ENCODE measurements around the gene FBRSL1. TPM values are rescaled to one million over a fixed set of nuclear protein-coding genes. Genes with fewer than 3 reads are reported as not detected.
A peak's percentile ranks its signal among the peaks of the same experiment; 100 is the strongest.

The FBRSL1 gene
- total RNA-seq, 1 donor from 2014 or later: 211 TPM

GRCh38 chr12:132447731-132448462 lies 42.1 kb upstream of the FBRSL1 start:
- no peak overlapping the region for H3K4me3 Mint-ChIP-seq (ENCODE audit: unreplicated experiment)
- DNase-seq: no peak
- H3K36me3 Mint-ChIP-seq (ENCODE audit: unreplicated experiment): peaks cover 12% of the 10 kb centered on the region
- H3K27me3 Mint-ChIP-seq (ENCODE audit: unreplicated experiment): peaks cover 19% of the 10 kb centered on the region
- TF ChIP-seq CTCF (IDR thresholded peaks at IDR 0.05; ENCODE audit: partially characterized antibody, unreplicated experiment): no peak
- no peak overlapping the region for H3K27ac Mint-ChIP-seq (ENCODE audit: unreplicated experiment)
- peaks cover 25% of the 10 kb centered on the region for H3K9me3 Mint-ChIP-seq (ENCODE audit: unreplicated experiment)
- peaks cover 36% of the 10 kb centered on the region for H3K4me1 Mint-ChIP-seq (ENCODE audit: low read depth, unreplicated experiment)

GRCh38 chr12:132448463-132448820 lies 41.5 kb upstream of the FBRSL1 start:
- no peak overlapping the region for H3K4me3 Mint-ChIP-seq (ENCODE audit: unreplicated experiment)
- peaks cover 9% of the 10 kb centered on the region for H3K36me3 Mint-ChIP-seq (ENCODE audit: unreplicated experiment)
- H3K27me3 Mint-ChIP-seq (ENCODE audit: unreplicated experiment): peaks cover 16% of the 10 kb centered on the region
- no peak for TF ChIP-seq CTCF (IDR thresholded peaks at IDR 0.05; ENCODE audit: partially characterized antibody, unreplicated experiment)
- no peak for DNase-seq
- H3K27ac Mint-ChIP-seq (ENCODE audit: unreplicated experiment): no peak overlapping the region
- peaks cover 34% of the 10 kb centered on the region for H3K4me1 Mint-ChIP-seq (ENCODE audit: low read depth, unreplicated experiment)
- H3K9me3 Mint-ChIP-seq (ENCODE audit: unreplicated experiment): peaks cover 23% of the 10 kb centered on the region

- Mint-ChIP-seq H3K27ac (ENCODE audit: unreplicated experiment) (peak overlapping the region; percentile 82), H3K4me1 (ENCODE audit: low read depth, unreplicated experiment) (peaks cover 32% of the 10 kb centered on the region), H3K36me3 (ENCODE audit: unreplicated experiment) (peaks cover 4% of the 10 kb centered on the region), H3K9me3 (ENCODE audit: unreplicated experiment) (peaks cover 21% of the 10 kb centered on the region), H3K4me3 (ENCODE audit: unreplicated experiment) (peak overlapping the region; percentile 47), H3K27me3 (ENCODE audit: unreplicated experiment) (peaks cover 15% of the 10 kb centered on the region)
- TF ChIP-seq CTCF (IDR thresholded peaks at IDR 0.05; ENCODE audit: partially characterized antibody, unreplicated experiment): no peak
- DNase-seq: no peak
Observed at GRCh38 chr12:132449565-132450417, 40.2 kb upstream of the FBRSL1 start.

- Mint-ChIP-seq H3K36me3 (ENCODE audit: unreplicated experiment) (peaks cover 4% of the 10 kb centered on the region), H3K4me3 (ENCODE audit: unreplicated experiment) (no peak overlapping the region), H3K27me3 (ENCODE audit: unreplicated experiment) (peaks cover 16% of the 10 kb centered on the region), H3K4me1 (ENCODE audit: low read depth, unreplicated experiment) (peaks cover 33% of the 10 kb centered on the region), H3K27ac (ENCODE audit: unreplicated experiment) (no peak overlapping the region), H3K9me3 (ENCODE audit: unreplicated experiment) (peaks cover 24% of the 10 kb centered on the region)
- DNase-seq: no peak
- no peak for TF ChIP-seq CTCF (IDR thresholded peaks at IDR 0.05; ENCODE audit: partially characterized antibody, unreplicated experiment)
Observed at GRCh38 chr12:132450418-132451171, 39.4 kb upstream of the FBRSL1 start.

Data from glutamatergic neuron (in vitro differentiated cells).